Stomach (tissue), 4 donors: ENCODE measurements around the gene GPR89B.

Experiments
- CTCF ChIP-seq, 7 experiments: fragments of 450-650 bp in 4 of 7; fragments of 200-600 bp in 3 of 7; sonication (generic) in 3 of 7; IDR thresholded peaks; one replicate each; pipeline ENCODE4 v1.5.1; 2016 to 2019; ENCODE audit warnings: antibody characterized with exemption in 7 of 7, control low read depth in 2 of 7, mild to moderate bottlenecking in 1 of 7
- EP300 ChIP-seq: sonication (generic); formaldehyde crosslinking; IDR thresholded peaks from one replicate; pipeline ENCODE4 v1.6.1; 2017; ENCODE audit warnings: antibody characterized with exemption
- POLR2A ChIP-seq, 4 donors: fragments of 450-650 bp; IDR thresholded peaks; one replicate each; pipeline ENCODE4 v1.6.1; 2016; ENCODE audit warnings: antibody characterized with exemption in 4 of 4, control low read depth in 2 of 4, mild to moderate bottlenecking in 1 of 4, moderate library complexity in 1 of 4

GRCh38 chr1:147913362-147913942 is 14.8 kb upstream of the GPR89B start:
- TF ChIP-seq EP300, result no peak
- no peak for TF ChIP-seq POLR2A (IDR thresholded peaks at IDR 0.05)
- TF ChIP-seq CTCF (IDR thresholded peaks at IDR 0.05), result no peak
